SK-N-SH (cell line): ENCODE data around the gene PANX2. TPM values are rescaled to one million over a fixed set of nuclear protein-coding genes. Genes with fewer than 3 reads are reported as not detected.

ENCODE experiments used
- CTCF ChIA-PET: fragments of 300-600, 350-600 bp; formaldehyde crosslinking; extraction: SDS; loops from one replicate; lab custom pipeline; 2021; lab: Yijun Ruan, JAX
- POLR2A ChIA-PET: fragments of 350-600 bp; sonication (Branson Sonifier 250); formaldehyde crosslinking; extraction: SDS; loops from one replicate; lab custom pipeline; 2020; ENCODE audit warnings: antibody characterized with exemption, inconsistent platforms; lab: Yijun Ruan, JAX
- DNase-seq: peaks from one replicate; pipeline ENCODE4 v3.0.0; 2012
- H2AFZ ChIP-seq: fragments of 200-600 bp; sonication (generic); 2 replicates; pipeline ENCODE4 v1.8.1; 2016; ENCODE audit warnings: antibody characterized with exemption, mild to moderate bottlenecking, low read depth
- H3F3A ChIP-seq: fragments of 200-600 bp; sonication (generic); replicated peaks from 2 replicates; pipeline ENCODE3; 2016; ENCODE audit warnings: antibody characterized with exemption, mild to moderate bottlenecking; ENCODE audit not compliant: insufficient read depth
- H3K27ac ChIP-seq, 2 experiments: fragments of 200-500 bp in 1 of 2; fragments of 200-600 bp in 1 of 2; sonication (Bioruptor generic) in 1 of 2; sonication (generic), shearing (Covaris generic) in 1 of 2; 2 replicates each; pipeline versions ENCODE4 v1.5.1 to v1.6.1; 2014 to 2016; ENCODE audit warnings: low read depth in 2 of 2, inconsistent platforms in 1 of 2, low read length in 1 of 2, mild to moderate bottlenecking in 1 of 2, mixed read lengths in 1 of 2
- H3K27me3 ChIP-seq: fragments of 200-600 bp; sonication (generic), shearing (Covaris generic); 2 replicates; pipeline ENCODE4 v1.6.1; 2016; ENCODE audit warnings: mixed run types; ENCODE audit not compliant: insufficient read depth
- H3K36me3 ChIP-seq, 2 experiments: fragments of 200-500 bp in 1 of 2; fragments of 200-600 bp in 1 of 2; sonication (Bioruptor generic) in 1 of 2; sonication (generic) in 1 of 2; replicated peaks in 1 of 2; 2 replicates each; pipeline versions ENCODE3 to v1.5.1; 2014 to 2016; ENCODE audit warnings: low read length in 1 of 2, mild to moderate bottlenecking in 1 of 2; ENCODE audit not compliant: insufficient read depth in 2 of 2, control insufficient read depth in 1 of 2
- H3K4me1 ChIP-seq, 2 experiments: fragments of 200-500 bp in 1 of 2; fragments of 200-600 bp in 1 of 2; sonication (Bioruptor generic) in 1 of 2; sonication (generic), shearing (Covaris generic) in 1 of 2; 2 replicates each; pipeline versions ENCODE4 v1.5.1 to v1.6.1; 2014 to 2016; ENCODE audit warnings: low read depth in 1 of 2, low read length in 1 of 2, mixed run types in 1 of 2; ENCODE audit not compliant: insufficient read depth in 2 of 2, control insufficient read depth in 1 of 2
- H3K4me2 ChIP-seq: fragments of 200-600 bp; sonication (generic), shearing (Covaris generic); 2 replicates; pipeline ENCODE4 v1.6.1; 2017; ENCODE audit warnings: mixed run types
- H3K4me3 ChIP-seq, 2 experiments: fragments of 200-500 bp in 1 of 2; fragments of 200-600 bp in 1 of 2; sonication (Bioruptor generic) in 1 of 2; sonication (generic), shearing (Covaris generic) in 1 of 2; 2 replicates each; pipeline versions ENCODE4 v1.5.1 to v1.8.1; 2014 to 2016; ENCODE audit warnings: low read depth in 2 of 2, inconsistent platforms in 1 of 2, low read length in 1 of 2, mild to moderate bottlenecking in 1 of 2, mixed read lengths in 1 of 2, moderate library complexity in 1 of 2
- H3K79me2 ChIP-seq: fragments of 200-600 bp; sonication (generic); 2 replicates; pipeline ENCODE4 v1.8.1; 2017; ENCODE audit warnings: mild to moderate bottlenecking; ENCODE audit not compliant: insufficient read depth
- H3K9ac ChIP-seq: fragments of 200-600 bp; sonication (generic); 2 replicates; pipeline ENCODE4 v1.6.1; 2017; ENCODE audit warnings: mixed run types
- H3K9me2 ChIP-seq: fragments of 200-600 bp; sonication (generic); 2 replicates; pipeline ENCODE4 v1.6.1; 2017; ENCODE audit warnings: mixed run types
- H3K9me3 ChIP-seq: fragments of 200-600 bp; sonication (generic); 2 replicates; pipeline ENCODE4 v1.6.1; 2017; ENCODE audit warnings: mixed run types, mild to moderate bottlenecking, moderate library complexity
- H4K20me1 ChIP-seq: fragments of 200-600 bp; sonication (generic); 2 replicates; pipeline ENCODE4 v1.6.1; 2017; ENCODE audit warnings: mild to moderate bottlenecking, mixed run types; ENCODE audit not compliant: insufficient read depth
- ELF1 ChIP-seq: IDR thresholded peaks from 2 replicates; pipeline ENCODE4 v1.4.0; 2012
- EZH2phosphoT487 ChIP-seq: fragments of 200-600 bp; sonication (generic); IDR thresholded peaks from 2 replicates; pipeline ENCODE4 v1.6.1; 2017; ENCODE audit warnings: low read depth, mixed run types, mild to moderate bottlenecking, antibody characterized with exemption, moderate library complexity, borderline replicate concordance
- FOXJ3 ChIP-seq: sonication (generic); formaldehyde crosslinking; IDR thresholded peaks from 2 replicates; pipeline ENCODE4 v1.5.1; 2020; ENCODE audit warnings: mild to moderate bottlenecking, missing genetic modification reagents
- MEF2A ChIP-seq: IDR thresholded peaks from 2 replicates; pipeline ENCODE4 v1.4.0; 2012; ENCODE audit warnings: low read depth, borderline replicate concordance
- NFIC ChIP-seq: IDR thresholded peaks from 2 replicates; pipeline ENCODE4 v1.4.0; 2012; ENCODE audit warnings: borderline replicate concordance
- TCF12 ChIP-seq: IDR thresholded peaks from 2 replicates; pipeline ENCODE4 v1.4.0; 2012
- WGBS: methylation state at CpG from one replicate; pipeline ENCODE4 v1.1.6; 2017; ENCODE audit warnings: low lambda C conversion rate; 5-methylcytosine and 5-hydroxymethylcytosine counted together
- polyA plus RNA-seq, 3 experiments: library from polyadenylated mRNA; depleted of rRNA; stranded (reverse); fragments of >200 nt; gene quantifications; 2 replicates each; pipeline ENCODE4 v1.2.3, GENCODE V29; 2012
- TF ChIP-seq, protein P1 (sequence below): IDR thresholded peaks from 2 replicates; pipeline ENCODE4 v1.4.0; 2012; ENCODE audit warnings: low read depth, borderline replicate concordance
- TF ChIP-seq, protein P2 (sequence below): fragments of 150-350 bp; IDR thresholded peaks from 2 replicates; pipeline ENCODE4 v1.6.1; 2016; ENCODE audit warnings: mild to moderate bottlenecking, low read depth, low read length

The PANX2 gene
- polyA plus RNA-seq, 1 of the 3 experiments (the other 2 are of a cell fraction), result 2.4 TPM

DNA sequence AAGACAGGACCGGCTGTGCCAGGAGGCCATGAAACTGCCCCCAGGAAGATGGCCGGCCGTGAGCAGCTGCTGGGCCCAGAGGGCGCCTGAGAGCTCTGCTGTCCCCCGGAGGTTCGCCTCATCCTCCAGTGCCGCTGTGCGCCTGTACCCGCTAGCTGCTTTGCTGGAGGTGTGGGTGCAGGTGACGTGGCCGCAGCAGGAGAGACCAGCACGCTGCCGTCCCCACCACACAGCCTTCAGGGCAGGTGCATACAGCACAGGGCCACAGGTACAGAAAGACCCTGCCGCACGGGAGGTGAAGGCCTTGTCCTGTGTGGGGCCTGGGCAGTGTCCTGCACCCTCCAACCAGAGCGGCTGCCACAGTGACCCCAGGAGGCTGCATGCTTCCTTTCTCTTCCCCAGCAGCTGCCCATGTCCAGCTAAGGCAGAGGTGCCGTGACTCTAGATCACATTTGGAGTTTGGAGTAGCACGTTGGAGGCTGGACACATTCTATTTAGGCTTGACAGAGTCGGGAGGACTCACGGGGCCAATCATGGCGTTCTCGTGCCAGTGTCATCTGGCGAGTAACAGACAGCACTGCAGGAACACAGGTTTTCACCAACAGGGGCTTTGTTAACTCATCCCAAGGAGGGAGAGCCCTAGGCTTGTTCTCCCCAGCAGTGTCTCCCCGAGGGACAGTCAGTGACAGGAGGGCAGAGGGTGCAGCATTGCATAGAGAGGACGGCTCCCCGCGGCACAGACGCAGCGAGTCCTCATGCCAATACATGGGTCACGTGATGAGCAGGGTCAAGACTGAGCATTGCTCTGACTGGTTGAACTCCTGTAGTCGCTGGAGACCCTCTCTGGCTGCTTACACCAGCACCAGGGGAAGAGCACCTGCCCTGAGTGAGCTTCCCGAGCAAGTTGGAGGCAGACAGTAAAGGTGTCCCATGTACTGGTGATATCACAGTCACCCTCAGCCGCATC lies 18.7 kb upstream of the PANX2 start:
- Histone ChIP-seq H3K9ac (no peak overlapping the region), H3F3A (no peaks in the 10 kb centered on the region), H3K4me2 (no peak overlapping the region), H3K4me1 (peaks cover 0 to 2% of the 10 kb centered on the region in 2 experiments; a peak in 1 of 4 replicates), H3K36me3 (no peaks in the 10 kb centered on the region), H2AFZ (no peak overlapping the region), H3K9me2 (no peaks in the 10 kb centered on the region), H3K79me2 (no peaks in the 10 kb centered on the region), H3K27ac (no peak overlapping the region), H3K9me3 (no peaks in the 10 kb centered on the region), H3K4me3 (no peak overlapping the region), H4K20me1 (no peaks in the 10 kb centered on the region), H3K27me3 (no peaks in the 10 kb centered on the region)
- ChIA-PET CTCF (interaction anchor here (1.0 to 1.4 kb wide), 3 partner anchors 13 to 59 kb away, joined by 3 read pairs; no protein-coding TSS in a partner anchor), POLR2A (no interaction called here)
- WGBS, result 86% methylated on average over 17 of the region's 33 CpGs
- TF ChIP-seq EZH2phosphoT487 (no peak), NFIC (no peak)
- TF ChIP-seq, protein P1, sequence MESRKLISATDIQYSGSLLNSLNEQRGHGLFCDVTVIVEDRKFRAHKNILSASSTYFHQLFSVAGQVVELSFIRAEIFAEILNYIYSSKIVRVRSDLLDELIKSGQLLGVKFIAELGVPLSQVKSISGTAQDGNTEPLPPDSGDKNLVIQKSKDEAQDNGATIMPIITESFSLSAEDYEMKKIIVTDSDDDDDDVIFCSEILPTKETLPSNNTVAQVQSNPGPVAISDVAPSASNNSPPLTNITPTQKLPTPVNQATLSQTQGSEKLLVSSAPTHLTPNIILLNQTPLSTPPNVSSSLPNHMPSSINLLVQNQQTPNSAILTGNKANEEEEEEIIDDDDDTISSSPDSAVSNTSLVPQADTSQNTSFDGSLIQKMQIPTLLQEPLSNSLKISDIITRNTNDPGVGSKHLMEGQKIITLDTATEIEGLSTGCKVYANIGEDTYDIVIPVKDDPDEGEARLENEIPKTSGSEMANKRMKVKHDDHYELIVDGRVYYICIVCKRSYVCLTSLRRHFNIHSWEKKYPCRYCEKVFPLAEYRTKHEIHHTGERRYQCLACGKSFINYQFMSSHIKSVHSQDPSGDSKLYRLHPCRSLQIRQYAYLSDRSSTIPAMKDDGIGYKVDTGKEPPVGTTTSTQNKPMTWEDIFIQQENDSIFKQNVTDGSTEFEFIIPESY, result no peak
- no peak for DNase-seq

DNA sequence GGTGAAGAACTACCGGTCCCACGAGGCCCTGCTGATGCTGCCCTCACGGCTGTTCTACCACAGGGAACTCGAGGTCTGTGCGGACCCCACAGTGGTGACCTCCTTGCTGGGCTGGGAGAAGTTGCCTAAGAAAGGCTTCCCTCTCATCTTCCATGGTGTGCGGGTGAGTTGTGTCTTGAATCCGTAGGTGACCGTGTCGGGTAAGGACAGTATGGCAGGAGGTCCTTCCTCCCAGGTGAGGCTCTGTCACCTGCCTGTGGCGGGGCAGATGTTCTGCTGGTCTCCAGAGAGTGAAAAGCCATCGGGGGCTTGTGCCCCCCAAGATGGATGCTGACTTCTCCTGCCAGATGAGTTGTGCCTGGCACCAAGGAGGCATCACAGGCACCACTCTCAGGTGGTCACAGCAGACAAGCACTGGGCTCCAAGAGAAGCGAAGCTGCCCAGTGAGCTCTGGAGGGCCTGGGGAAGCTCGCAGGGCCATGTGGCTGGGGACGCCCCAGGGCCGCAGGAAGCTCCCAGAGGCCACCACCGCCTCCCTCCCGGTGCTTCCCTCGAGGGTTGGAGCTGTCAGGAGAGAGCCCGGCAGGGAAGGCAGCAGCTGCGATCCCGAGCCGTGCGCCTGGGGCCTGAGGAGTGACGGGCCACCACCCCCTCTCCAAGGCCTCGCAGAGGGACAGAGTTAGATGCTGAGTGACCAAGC lies 17.3 kb upstream of the PANX2 start:
- POLR2A ChIA-PET, result interaction anchor here (0.5 to 1.4 kb wide), 2 partner anchors 53 to 222 kb away, joined by 3 to 4 read pairs; no protein-coding TSS in a partner anchor
- no peaks in the 10 kb centered on the region for H3K79me2 ChIP-seq
- H3K9me3 ChIP-seq, result no peaks in the 10 kb centered on the region
- H3K4me1 ChIP-seq, result no peaks in the 10 kb centered on the region
- WGBS, result 85% methylated on average over 9 of the region's 25 CpGs
- H3K9me2 ChIP-seq, result no peaks in the 10 kb centered on the region
- no peak overlapping the region for H3K4me2 ChIP-seq
- no peak overlapping the region for H3K4me3 ChIP-seq
- no peaks in the 10 kb centered on the region for H3F3A ChIP-seq
- H3K36me3 ChIP-seq, result peaks cover 0 to 2% of the 10 kb centered on the region in 2 experiments
- H3K27me3 ChIP-seq, result no peaks in the 10 kb centered on the region
- no peaks in the 10 kb centered on the region for H4K20me1 ChIP-seq
- CTCF ChIA-PET, result no interaction called here
- H3K27ac ChIP-seq, result no peak overlapping the region
- TF ChIP-seq NFIC, result no peak
- no peak for TF ChIP-seq MEF2A
- TF ChIP-seq FOXJ3, result no peak
- no peak for TF ChIP-seq TCF12
- no peak for TF ChIP-seq ELF1
- TF ChIP-seq, protein P2, sequence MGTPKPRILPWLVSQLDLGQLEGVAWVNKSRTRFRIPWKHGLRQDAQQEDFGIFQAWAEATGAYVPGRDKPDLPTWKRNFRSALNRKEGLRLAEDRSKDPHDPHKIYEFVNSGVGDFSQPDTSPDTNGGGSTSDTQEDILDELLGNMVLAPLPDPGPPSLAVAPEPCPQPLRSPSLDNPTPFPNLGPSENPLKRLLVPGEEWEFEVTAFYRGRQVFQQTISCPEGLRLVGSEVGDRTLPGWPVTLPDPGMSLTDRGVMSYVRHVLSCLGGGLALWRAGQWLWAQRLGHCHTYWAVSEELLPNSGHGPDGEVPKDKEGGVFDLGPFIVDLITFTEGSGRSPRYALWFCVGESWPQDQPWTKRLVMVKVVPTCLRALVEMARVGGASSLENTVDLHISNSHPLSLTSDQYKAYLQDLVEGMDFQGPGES, result no peak
- no peak overlapping the region for H3K9ac ChIP-seq
- H2AFZ ChIP-seq, result no peak overlapping the region
- peak; percentile 29 for DNase-seq
